AML-193 (cell line): ENCODE data around the gene MYO3B.

Experiments
- DNase-seq, 2 experiments: peaks; one replicate each; lab custom pipeline; 2025; lab: John Stamatoyannopoulos, UW

MYO3B gene

GRCh38 chr2:170696948-170697347 is 519.0 kb downstream of the MYO3B start:
- DNase-seq: no peak

GRCh38 chr2:170701011-170701410 is 523.1 kb downstream of the MYO3B start:
- no peak for DNase-seq

GRCh38 chr2:170703776-170704476 is 526.0 kb downstream of the MYO3B start:
- DNase-seq: no peak
